ENCODE data around the gene TMEM165.

The TMEM165 gene

GRCh38 chr4:55407764-55408163, 12.0 kb downstream of the TMEM165 start:
- DNase-seq, result no peak

GRCh38 chr4:55409468-55410171, 13.9 kb downstream of the TMEM165 start:
- no peak for DNase-seq

DNA sequence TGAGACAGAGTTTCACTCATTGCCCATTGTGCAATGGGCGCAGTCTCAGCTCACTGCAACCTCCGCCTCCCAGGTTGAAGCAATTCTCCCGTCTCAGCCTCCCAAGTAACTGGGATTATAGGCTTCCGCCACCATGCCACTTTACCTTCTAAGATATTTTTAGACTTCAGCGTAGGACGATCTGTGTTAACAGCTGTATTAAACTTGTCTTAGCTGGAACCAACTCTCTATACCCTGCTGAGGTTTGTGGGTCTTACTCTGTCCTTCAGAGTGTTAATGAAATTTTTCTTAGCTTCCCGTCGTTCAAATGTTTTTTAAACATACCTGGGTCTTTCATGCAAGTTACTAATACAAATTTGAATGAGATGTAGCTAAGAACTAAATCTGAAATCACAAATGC, 14.7 kb downstream of the TMEM165 start:
- DNase-seq, result no peak

DNA sequence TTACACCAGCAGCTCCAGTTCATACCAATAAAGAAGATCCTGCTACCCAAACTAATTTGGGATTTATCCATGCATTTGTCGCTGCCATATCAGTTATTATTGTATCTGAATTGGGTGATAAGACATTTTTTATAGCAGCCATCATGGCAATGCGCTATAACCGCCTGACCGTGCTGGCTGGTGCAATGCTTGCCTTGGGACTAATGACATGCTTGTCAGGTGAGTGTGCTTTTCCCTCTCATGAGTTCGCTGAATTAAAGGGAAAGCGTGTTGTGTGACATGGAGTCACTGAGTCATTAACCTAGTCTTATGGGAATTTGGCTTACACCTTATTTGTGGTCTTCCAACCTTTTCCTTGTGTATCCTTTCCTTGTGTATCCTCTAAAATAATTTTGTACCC, 15.9 kb downstream of the TMEM165 start:
- no peak for DNase-seq

GRCh38 chr4:55416176-55416575, 20.4 kb downstream of the TMEM165 start:
- no peak for DNase-seq

DNA sequence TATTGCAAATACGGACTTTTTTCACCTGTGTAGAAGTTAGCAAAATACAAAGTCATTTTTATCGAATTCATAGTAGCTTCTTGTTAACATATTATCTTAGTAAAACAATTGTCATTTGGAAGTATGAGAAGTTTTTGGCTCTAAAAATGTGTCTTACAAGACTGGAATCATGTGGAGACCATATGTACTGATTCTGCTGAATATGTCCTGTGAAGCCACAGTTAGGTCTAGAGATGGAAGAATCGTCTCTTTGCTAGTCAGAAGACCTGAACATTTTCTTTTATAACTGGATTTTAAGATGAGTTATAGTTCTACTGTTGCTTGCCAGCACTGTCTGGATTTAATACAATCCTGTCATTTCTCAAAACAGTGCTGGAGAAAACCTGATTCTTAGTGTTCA, 29.0 kb downstream of the TMEM165 start:
- DNase-seq, result no peak

- DNase-seq, result no peak
Measured at GRCh38 chr4:55431710-55432336, 36.1 kb downstream of the TMEM165 start.

GRCh38 chr4:55435141-55435841, 39.5 kb downstream of the TMEM165 start:
- DNase-seq, result no peak

GRCh38 chr4:55437356-55437796, 41.6 kb downstream of the TMEM165 start:
- DNase-seq, result no peak

DNA sequence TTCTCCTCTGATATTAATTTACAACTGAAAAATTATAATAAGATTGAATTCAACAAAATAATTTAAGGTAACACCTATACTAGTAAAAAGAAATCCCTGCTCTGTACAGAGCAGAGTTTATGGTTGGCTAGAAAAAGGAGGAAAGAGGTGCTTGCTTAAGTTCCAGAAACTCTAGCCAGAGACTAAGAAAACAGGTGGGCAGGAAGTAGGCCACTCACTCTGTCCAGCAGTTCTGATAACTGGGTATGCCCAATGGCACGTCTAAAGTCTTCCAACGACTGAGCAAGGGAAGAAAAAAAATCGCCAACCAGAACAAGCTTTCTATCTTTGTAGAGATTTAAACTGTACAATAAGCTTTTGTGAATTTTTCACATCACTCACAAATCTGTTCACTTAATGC, 42.1 kb downstream of the TMEM165 start:
- no peak for DNase-seq

DNA sequence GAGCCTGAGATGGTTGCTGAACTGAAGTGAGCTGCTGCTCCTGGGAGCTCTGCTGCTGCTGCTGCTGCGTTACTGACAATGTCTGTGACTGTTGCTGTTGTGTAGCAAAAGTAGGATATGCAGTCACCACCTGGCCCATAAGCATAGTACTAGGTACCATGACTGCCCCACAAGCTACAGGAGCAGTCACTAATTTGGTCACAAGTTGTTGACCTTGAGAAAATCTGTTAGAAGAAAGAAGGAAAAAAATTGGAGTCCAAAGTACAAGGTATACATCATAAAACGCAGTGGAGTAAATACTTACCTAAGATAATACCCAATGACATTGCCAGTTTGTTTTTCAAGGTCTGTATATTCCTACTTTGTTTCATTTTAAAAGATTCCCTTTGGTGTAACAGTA, 42.6 kb downstream of the TMEM165 start:
- no peak for DNase-seq

DNA sequence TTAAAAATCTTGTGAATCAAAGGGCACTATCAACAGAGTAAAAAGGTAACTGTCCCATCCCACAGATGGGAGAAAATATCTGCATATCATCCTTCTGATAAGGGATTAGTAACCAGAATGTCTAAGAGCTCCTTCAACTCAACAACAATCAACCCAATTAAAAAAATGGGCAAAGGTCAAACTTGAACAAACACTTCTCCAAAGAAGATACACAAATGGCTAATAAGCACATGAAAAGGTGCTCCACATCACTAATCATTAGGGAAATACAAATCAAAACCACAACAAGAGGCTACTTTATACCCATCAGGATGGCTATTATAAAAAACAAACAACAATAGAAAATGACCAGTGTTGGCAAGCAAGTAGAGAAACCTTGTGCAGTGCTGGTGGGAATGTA, 43.3 kb downstream of the TMEM165 start:
- no peak for DNase-seq

DNA sequence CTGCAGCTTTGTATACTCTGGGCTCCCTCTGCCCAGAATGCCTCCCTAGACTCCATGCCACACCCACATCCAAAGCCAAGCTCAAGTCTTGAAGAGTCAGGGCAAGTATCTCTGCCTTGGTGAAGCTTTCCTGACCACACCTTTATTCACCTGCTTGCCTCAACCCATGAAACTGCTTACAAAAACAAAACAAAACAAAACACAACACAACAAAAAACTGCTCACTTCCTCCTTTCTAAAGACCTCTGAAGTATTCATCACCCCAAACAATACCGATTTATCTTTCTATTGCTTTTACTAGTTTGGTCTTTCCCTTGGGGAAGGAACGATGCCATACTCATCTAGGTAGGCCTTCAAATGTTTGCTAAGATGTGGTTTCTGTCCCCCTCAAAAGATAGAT, 45.0 kb downstream of the TMEM165 start:
- no peak for DNase-seq

DNA sequence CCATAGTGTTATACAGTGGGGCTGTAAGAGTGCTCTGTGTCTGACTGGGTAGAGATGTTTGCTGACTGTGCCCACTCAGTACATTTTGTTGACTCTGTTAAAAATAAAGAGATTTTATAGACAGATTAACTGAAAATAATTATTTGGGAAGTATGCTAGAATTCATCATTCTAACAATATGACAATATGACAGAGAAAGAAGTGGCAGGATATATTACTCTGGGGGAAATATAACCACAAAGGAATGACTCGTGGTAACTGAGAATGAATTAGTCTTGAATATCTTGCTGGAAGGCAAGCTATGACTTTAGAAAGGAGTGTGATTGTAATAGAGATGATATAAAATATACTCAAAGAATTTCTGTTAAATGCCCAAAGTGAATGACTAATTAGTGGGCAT, 46.8 kb downstream of the TMEM165 start:
- DNase-seq, result no peak

DNA sequence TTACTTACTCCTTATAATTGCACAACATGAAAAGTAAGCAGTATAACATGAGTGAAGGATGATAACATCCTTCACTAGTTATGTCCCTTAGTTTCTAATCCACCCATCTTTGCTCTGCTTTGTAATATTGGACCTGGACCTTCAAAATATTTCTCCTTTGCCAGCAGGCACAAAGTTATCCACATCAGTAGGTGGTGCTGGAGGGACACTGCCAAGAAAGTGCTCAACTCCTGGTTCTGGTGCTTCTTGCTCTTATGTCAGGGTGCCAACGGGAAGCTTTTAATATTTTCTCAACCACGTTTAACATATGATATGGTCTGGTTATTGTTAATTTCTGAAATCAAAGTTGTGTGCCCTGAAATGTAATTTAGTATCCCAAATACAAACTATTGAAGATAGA, 49.1 kb downstream of the TMEM165 start:
- DNase-seq, result no peak

GRCh38 chr4:55445921-55446577, 50.3 kb downstream of the TMEM165 start:
- no peak for DNase-seq

DNA sequence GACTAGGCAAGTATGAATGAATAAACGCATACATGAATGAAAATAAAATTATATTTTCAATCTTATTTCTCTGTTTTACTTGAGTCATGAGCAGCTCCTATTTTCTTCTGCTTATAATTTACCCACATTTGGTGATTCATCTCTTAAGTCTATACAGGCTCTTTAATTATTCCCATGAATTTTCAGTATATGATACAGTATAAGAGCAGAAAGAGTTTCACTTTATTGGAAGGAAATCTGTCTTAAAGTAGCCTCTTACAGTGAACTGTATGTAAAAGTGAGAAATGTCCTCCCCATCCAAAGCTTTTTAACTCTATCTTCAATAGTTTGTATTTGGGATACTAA, 50.8 kb downstream of the TMEM165 start:
- no peak for DNase-seq

- DNase-seq, result no peak
Measured at GRCh38 chr4:55447108-55447708, 51.5 kb downstream of the TMEM165 start.

- DNase-seq, result no peak
Measured at GRCh38 chr4:55447831-55448230, 52.1 kb downstream of the TMEM165 start.

DNA sequence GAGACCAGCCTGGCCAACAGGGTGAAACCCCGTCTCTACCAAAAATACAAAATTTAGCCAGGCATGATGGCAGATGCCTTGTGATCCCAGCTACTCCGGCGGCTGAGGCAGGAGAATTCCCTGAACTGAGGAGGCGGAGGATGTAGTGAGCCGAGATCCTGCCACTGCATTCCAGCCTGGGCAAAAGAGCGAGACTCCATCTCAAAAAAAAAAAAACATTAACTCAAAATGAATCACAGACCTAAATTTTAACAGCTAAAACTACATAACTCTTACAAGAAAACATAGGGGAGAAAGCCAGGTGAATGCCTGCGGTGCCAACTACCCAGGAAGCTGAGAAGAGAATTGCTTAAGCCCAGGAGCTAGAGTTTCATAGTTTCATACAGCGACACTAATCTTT, 54.8 kb downstream of the TMEM165 start:
- no peak for DNase-seq

DNA sequence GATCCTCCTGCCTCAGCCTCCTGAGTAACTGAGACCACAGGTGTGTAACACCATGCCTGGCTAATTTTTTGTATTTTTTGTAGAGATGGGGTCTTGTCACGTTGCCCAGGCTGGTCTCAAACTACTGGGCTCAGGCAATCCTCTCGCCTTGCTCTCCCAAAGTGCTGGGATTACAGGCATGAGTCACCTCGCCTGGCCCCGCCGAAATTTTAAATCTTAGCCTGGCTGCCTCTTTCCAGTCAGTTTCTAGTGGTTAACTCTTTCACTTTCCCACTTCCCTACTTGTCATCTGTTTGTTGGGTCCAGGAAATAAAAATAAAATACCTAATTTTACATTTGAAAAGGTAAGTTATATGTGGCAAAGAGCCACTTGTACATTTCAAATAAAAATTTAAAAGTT, 62.4 kb downstream of the TMEM165 start:
- no peak for DNase-seq

- DNase-seq, result no peak
Measured at GRCh38 chr4:55458611-55459010, 62.9 kb downstream of the TMEM165 start.

GRCh38 chr4:55466001-55466400, 70.2 kb downstream of the TMEM165 start:
- DNase-seq, result no peak

Measured in DMS79 (cell line).